ENCODE results near the gene MVB12A. TPM values are rescaled to one million over a fixed set of nuclear protein-coding genes. Genes with fewer than 3 reads are reported as not detected.
A peak's percentile ranks its signal among the peaks of the same experiment; 100 is the strongest.

Gene MVB12A
- total RNA-seq, 1 donor from 2014 or later, result 61.2 TPM

- DNase-seq (ENCODE audit: low spot score), result peak; percentile 99
Measured at GRCh38 chr19:17470068-17470841, 50.4 kb downstream of the MVB12A start, which contains the start of gene SLC27A1. TSS of gene SLC27A1 (plus strand) at chr19:17470524. CDS start at chr19:17470541, 17 bp downstream.

- no peak for DNase-seq (ENCODE audit: low spot score)
Measured at GRCh38 chr19:17471410-17472125, 51.7 kb downstream of the MVB12A start.

GRCh38 chr19:17473041-17473440 lies 53.2 kb downstream of the MVB12A start:
- DNase-seq (ENCODE audit: low spot score), result peak; percentile 65

Other genes starting within 250 kb of the MVB12A start
- gene USE1, start 204.7 kb upstream of the MVB12A start, total RNA-seq, result 28.0 TPM
- gene OCEL1, start 193.8 kb upstream of the MVB12A start, total RNA-seq, result 47.8 TPM
- 46.3 TPM for gene NR2F6, start 174.1 kb upstream of the MVB12A start, total RNA-seq
- 4.3 TPM for gene USHBP1, start 155.3 kb upstream of the MVB12A start, total RNA-seq
- 70.5 TPM for gene BABAM1, start 152.6 kb upstream of the MVB12A start, total RNA-seq
- 0.83 TPM for gene ANKLE1, start 138.1 kb upstream of the MVB12A start, total RNA-seq
- gene ABHD8, start 116.6 kb upstream of the MVB12A start, total RNA-seq, result 20.1 TPM
- 102 TPM for gene MRPL34, start 114.2 kb upstream of the MVB12A start, total RNA-seq
- gene DDA1, start 110.5 kb upstream of the MVB12A start, total RNA-seq, result 37.9 TPM
- gene ANO8, start 85.2 kb upstream of the MVB12A start, total RNA-seq, result 33.2 TPM
- 24.7 TPM for gene GTPBP3, start 82.5 kb upstream of the MVB12A start, total RNA-seq
- gene PLVAP, start 42.7 kb upstream of the MVB12A start, total RNA-seq, result 166 TPM
- gene CCDC194, start 25.9 kb upstream of the MVB12A start, total RNA-seq, result 1.0 TPM
- 90.6 TPM for gene BST2, start 14.4 kb upstream of the MVB12A start, total RNA-seq
- gene TMEM221, start 28.6 kb downstream of the MVB12A start, total RNA-seq, result 0.37 TPM
- not detected for gene NXNL1, start 40.9 kb downstream of the MVB12A start, total RNA-seq
- 37.1 TPM for gene SLC27A1, start 50.5 kb downstream of the MVB12A start, total RNA-seq
- gene PGLS, start 91.6 kb downstream of the MVB12A start, total RNA-seq, result 93.0 TPM
- 71.1 TPM for gene COLGALT1, start 135.6 kb downstream of the MVB12A start, total RNA-seq